Fibroblast of the aortic adventitia (primary cell): Measurements from ENCODE around the gene CPLANE2. TPM values are rescaled to one million over a fixed set of nuclear protein-coding genes. Genes with fewer than 3 reads are reported as not detected.
"Not testable (repeated sequence)": the region's sequence is repeated elsewhere in the genome, so short reads cannot be mapped to it uniquely, and the experiment has no call there.

Source experiments
- DNase-seq: peaks from one replicate; pipeline ENCODE4 v3.0.0-alpha.2; 2010; ENCODE audit warnings: low read depth
- H3K4me3 ChIP-seq: 2 replicates; pipeline ENCODE4 v1.5.1; 2011; ENCODE audit warnings: low read depth, mild to moderate bottlenecking, control low read depth, low read length, moderate library complexity
- CTCF ChIP-seq: IDR thresholded peaks from 2 replicates; pipeline ENCODE4 v1.5.1; 2011; ENCODE audit warnings: mild to moderate bottlenecking, low read length, control low read depth, inconsistent platforms; ENCODE audit not compliant: insufficient read depth
- total RNA-seq: library from RNA; depleted of rRNA; stranded (reverse); fragments of >200 nt; gene quantifications from 2 replicates; pipeline ENCODE4 v1.2.3, GENCODE V29; 2012; ENCODE audit warnings: low replicate concordance

Gene CPLANE2
- total RNA-seq, 1 donor: 7.5 TPM

DNA sequence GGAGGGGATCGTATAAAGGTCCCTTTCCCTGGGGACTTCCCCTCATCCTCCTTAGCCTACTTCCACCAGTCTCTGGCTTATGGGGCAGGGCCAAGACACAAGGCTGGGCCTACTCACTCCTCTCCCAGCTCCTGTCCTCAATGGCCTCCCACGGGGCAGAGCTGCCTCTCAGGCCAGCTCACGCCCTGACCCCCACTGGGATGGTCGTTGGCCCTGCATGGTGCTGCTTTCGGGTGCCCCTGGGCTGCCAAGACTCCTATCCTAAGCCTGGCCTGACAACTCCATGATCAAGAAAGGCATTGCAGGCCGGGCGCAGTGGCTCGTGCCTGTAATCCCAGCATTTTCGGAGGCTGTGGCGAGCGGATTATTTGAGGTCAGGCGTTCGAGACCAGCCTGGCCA, 6.2 kb downstream of the CPLANE2 start:
- H3K4me3 ChIP-seq: no peak overlapping the region
- TF ChIP-seq CTCF: no peak
- no peak for DNase-seq

DNA sequence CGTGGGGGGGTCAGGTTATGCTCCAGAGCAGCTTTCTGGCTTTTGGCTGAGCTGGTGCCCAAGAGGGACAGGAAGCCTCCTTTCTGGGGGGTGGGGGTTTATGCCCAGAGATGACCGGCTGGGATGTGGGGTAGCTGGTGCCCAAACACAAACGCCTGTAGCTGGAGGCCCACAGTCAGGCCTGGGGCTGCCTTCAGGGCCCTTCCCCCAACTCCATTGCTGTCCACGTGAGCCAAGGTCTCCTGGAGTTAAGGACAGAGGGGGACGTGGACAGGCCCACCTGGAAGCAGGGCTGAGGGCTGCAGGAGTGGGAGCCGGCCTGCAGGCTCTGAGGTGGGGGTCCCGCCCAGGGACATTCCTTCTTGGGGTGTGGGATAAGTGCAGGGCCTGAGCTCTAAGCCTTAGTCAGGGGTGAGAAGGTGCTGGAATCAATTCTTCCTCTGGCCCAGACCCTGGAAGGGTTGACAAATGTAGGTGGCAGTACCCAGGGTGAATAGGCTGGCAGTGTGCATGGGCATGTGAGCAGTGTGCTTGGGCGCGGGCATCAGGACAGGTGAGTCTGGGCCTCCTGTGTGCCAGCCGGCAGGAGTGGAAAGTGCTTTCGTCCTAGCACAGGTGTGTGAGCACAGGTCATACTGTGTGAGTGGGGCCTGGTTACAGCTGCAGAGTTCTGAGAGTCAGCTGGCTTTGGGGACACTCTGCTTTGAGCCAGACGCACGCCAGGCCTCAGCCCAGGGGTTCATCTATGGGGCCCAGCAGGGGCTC, 6.8 kb downstream of the CPLANE2 start:
- no peak for DNase-seq
- TF ChIP-seq CTCF: no peak
- no peak overlapping the region for H3K4me3 ChIP-seq

- TF ChIP-seq CTCF: no peak
- DNase-seq: no peak
- H3K4me3 ChIP-seq: peak overlapping the region; percentile 31
Measured at GRCh38 chr1:16226490-16227179, 10.3 kb downstream of the CPLANE2 start.

GRCh38 chr1:16226129-16226489, 10.9 kb downstream of the CPLANE2 start:
- DNase-seq: no peak
- no peak overlapping the region for H3K4me3 ChIP-seq
- no peak for TF ChIP-seq CTCF

- no peak for DNase-seq
Measured at GRCh38 chr1:16224472-16224871, 12.5 kb downstream of the CPLANE2 start.

GRCh38 chr1:16222716-16223115, 14.3 kb downstream of the CPLANE2 start:
- not testable (repeated sequence) for H3K4me3 ChIP-seq, DNase-seq

More at GRCh38 chr1:16224472-16224871, 12.5 kb downstream of the CPLANE2 start:
- no peak for TF ChIP-seq CTCF
- no peak overlapping the region for H3K4me3 ChIP-seq

GRCh38 chr1:16221499-16221898, 15.5 kb downstream of the CPLANE2 start:
- H3K4me3 ChIP-seq: no peak overlapping the region
- no peak for TF ChIP-seq CTCF
- DNase-seq: no peak
